ENCODE results near the gene DCBLD2. TPM values are rescaled to one million over a fixed set of nuclear protein-coding genes. Genes with fewer than 3 reads are reported as not detected.
"Not testable (repeated sequence)": the region's sequence is repeated elsewhere in the genome, so short reads cannot be mapped to it uniquely, and the experiment has no call there.

Gene DCBLD2
- total RNA-seq, 1 experiment from 2014 or later, result 48.0 TPM

GRCh38 chr3:98884675-98885371 is 16.7 kb downstream of the DCBLD2 start:
- no peak for DNase-seq
- no peak overlapping the region for H2BK12ac ChIP-seq (ENCODE audit: insufficient read length, low read depth, low read length)
- H3K4me3 Mint-ChIP-seq, result no peak overlapping the region; a peak in 1 of 5 replicates
- no peaks in the 10 kb centered on the region for H3K23me2 ChIP-seq (ENCODE audit: insufficient read length, low read depth, low read length, poor library complexity, severe bottlenecking)
- no peak for TF ChIP-seq CTCF (conservative IDR thresholded peaks at IDR 0.05)
- no peak overlapping the region for H3T11ph ChIP-seq (ENCODE audit: low read length)
- H3K9ac ChIP-seq (ENCODE audit: extremely low read depth, insufficient read length, low read length), result no peak overlapping the region
- no peak overlapping the region for H2AK5ac ChIP-seq (ENCODE audit: insufficient read length, low read length)
- H3K9me3 ChIP-seq (ENCODE audit: control insufficient read depth, low read depth, low read length), result no peaks in the 10 kb centered on the region
- no peak overlapping the region for H2BK5ac ChIP-seq (ENCODE audit: insufficient read length, low read length)
- H3K56ac ChIP-seq (ENCODE audit: insufficient read length, low read depth, low read length), result no peak overlapping the region
- H3K4ac ChIP-seq (ENCODE audit: low read depth, low read length), result no peak overlapping the region
- H2BK15ac ChIP-seq (ENCODE audit: low read depth, low read length), result no peak overlapping the region
- H2BK20ac ChIP-seq (ENCODE audit: low read depth, low read length, poor library complexity, severe bottlenecking), result no peak overlapping the region
- H3K27me3 Mint-ChIP-seq (ENCODE audit: low read depth), result no peaks in the 10 kb centered on the region
- peaks cover 27 to 34% of the 10 kb centered on the region in 2 experiments for H3K4me1 Mint-ChIP-seq
- H3K4me2 ChIP-seq (ENCODE audit: insufficient read depth, insufficient read length, low read length), result no peak overlapping the region
- H4K91ac ChIP-seq (ENCODE audit: insufficient read length, low read depth, low read length), result no peak overlapping the region
- no peaks in the 10 kb centered on the region for H3K79me1 ChIP-seq (ENCODE audit: insufficient read depth, low read depth, low read length, poor library complexity, severe bottlenecking)
- no peaks in the 10 kb centered on the region for H4K20me1 ChIP-seq (ENCODE audit: control insufficient read depth, insufficient read depth, insufficient read length)
- H3K27me3 ChIP-seq (ENCODE audit: insufficient read depth, low read length), result no peaks in the 10 kb centered on the region
- no peak overlapping the region for H3K18ac ChIP-seq (ENCODE audit: insufficient read length, low read depth, low read length)
- no CpG with 5 or more reads among the region's 6 CpGs for WGBS (ENCODE audit: extremely low coverage, insufficient read length, low lambda C conversion rate)
- peaks cover 14 to 26% (median 24%) of the 10 kb centered on the region in 3 experiments; a peak in 6 of 7 replicates for H3K36me3 Mint-ChIP-seq (ENCODE audit: insufficient read depth in 1 of 3, low read depth in 3 of 3)
- no peak overlapping the region for H3K27ac ChIP-seq (ENCODE audit: insufficient read length, low read depth, low read length)
- no peak overlapping the region for H4K5ac ChIP-seq (ENCODE audit: insufficient read length, low read depth, low read length)
- H3K14ac ChIP-seq (ENCODE audit: insufficient read depth, low read length), result no peak overlapping the region
- no peak overlapping the region for H2AFZ ChIP-seq (ENCODE audit: low read length)
- H3K23ac ChIP-seq (ENCODE audit: insufficient read length, low read depth, low read length), result no peak overlapping the region
- peaks cover 7% of the 10 kb centered on the region for H3K4me1 ChIP-seq (ENCODE audit: insufficient read depth, low read length)
- H4K8ac ChIP-seq (replicated peaks; ENCODE audit: insufficient read length, low read depth, low read length), result no peak overlapping the region
- peak overlapping the region; percentile 18 to 84 (median 46); a peak in 6 of 7 replicates for H3K27ac Mint-ChIP-seq
- no peak overlapping the region for H2BK120ac ChIP-seq (ENCODE audit: low read depth, low read length, poor library complexity, severe bottlenecking)
- H3K9me3 Mint-ChIP-seq, result no peaks in the 10 kb centered on the region
- H3K79me2 ChIP-seq (ENCODE audit: insufficient read depth, low read length), result peaks cover 2% of the 10 kb centered on the region; the same call in 1 of the 2 replicates

- H2BK12ac ChIP-seq (ENCODE audit: insufficient read length, low read depth, low read length); H2AK5ac ChIP-seq (ENCODE audit: insufficient read length, low read length); H3K23ac ChIP-seq (ENCODE audit: insufficient read length, low read depth, low read length); H4K91ac ChIP-seq (ENCODE audit: insufficient read length, low read depth, low read length); H3K9ac ChIP-seq (ENCODE audit: extremely low read depth, insufficient read length, low read length); H2BK5ac ChIP-seq (ENCODE audit: insufficient read length, low read length); H3K9me3 Mint-ChIP-seq; H4K20me1 ChIP-seq (ENCODE audit: control insufficient read depth, insufficient read depth, insufficient read length); H3K27me3 ChIP-seq (ENCODE audit: insufficient read depth, low read length); DNase-seq; H3K79me2 ChIP-seq (ENCODE audit: insufficient read depth, low read length); H3K4ac ChIP-seq (ENCODE audit: low read depth, low read length); H3K27me3 Mint-ChIP-seq (ENCODE audit: low read depth); H2AFZ ChIP-seq (ENCODE audit: low read length); H3K4me1 ChIP-seq (ENCODE audit: insufficient read depth, low read length); H3K14ac ChIP-seq (ENCODE audit: insufficient read depth, low read length); H2BK20ac ChIP-seq (ENCODE audit: low read depth, low read length, poor library complexity, severe bottlenecking); H4K8ac ChIP-seq (replicated peaks; ENCODE audit: insufficient read length, low read depth, low read length); H3K9me3 ChIP-seq (ENCODE audit: control insufficient read depth, low read depth, low read length); H4K5ac ChIP-seq (ENCODE audit: insufficient read length, low read depth, low read length); H3T11ph ChIP-seq (ENCODE audit: low read length); H2BK15ac ChIP-seq (ENCODE audit: low read depth, low read length); H3K27ac ChIP-seq (ENCODE audit: insufficient read length, low read depth, low read length); H3K56ac ChIP-seq (ENCODE audit: insufficient read length, low read depth, low read length); H3K4me2 ChIP-seq (ENCODE audit: insufficient read depth, insufficient read length, low read length); H3K27ac Mint-ChIP-seq; H2BK120ac ChIP-seq (ENCODE audit: low read depth, low read length, poor library complexity, severe bottlenecking); H3K18ac ChIP-seq (ENCODE audit: insufficient read length, low read depth, low read length); H3K79me1 ChIP-seq (ENCODE audit: insufficient read depth, low read depth, low read length, poor library complexity, severe bottlenecking); H3K4me3 Mint-ChIP-seq; H3K23me2 ChIP-seq (ENCODE audit: insufficient read length, low read depth, low read length, poor library complexity, severe bottlenecking): not testable (repeated sequence)
- H3K4me1 Mint-ChIP-seq, result peaks cover 26 to 30% of the 10 kb centered on the region in 2 experiments
- H3K36me3 Mint-ChIP-seq (ENCODE audit: insufficient read depth in 1 of 3, low read depth in 3 of 3), result peaks cover 17 to 29% (median 28%) of the 10 kb centered on the region in 3 experiments; a peak in 6 of 7 replicates
- WGBS (ENCODE audit: extremely low coverage, insufficient read length, low lambda C conversion rate), result no CpG with 5 or more reads among the region's 5 CpGs
These were observed 18.7 kb downstream of the DCBLD2 start for GRCh38 chr3:98882614-98883333.
